NB4 (cell line): ENCODE data around the gene PPME1.

Source experiments
- MYC ChIP-seq: IDR thresholded peaks from 2 replicates; pipeline ENCODE4 v1.6.1; 2011; ENCODE audit warnings: low read depth, low read length
- POLR2A ChIP-seq: IDR thresholded peaks from 2 replicates; pipeline ENCODE4 v1.6.1; 2011; ENCODE audit warnings: mild to moderate bottlenecking; ENCODE audit not compliant: insufficient read length; ENCODE audit errors: extremely low read depth
- TF ChIP-seq, protein P1 (sequence below): IDR thresholded peaks from one replicate; pipeline ENCODE4 v1.5.1; 2012; ENCODE audit warnings: low read depth, low read length
- TF ChIP-seq, protein P2 (sequence below): IDR thresholded peaks from 2 replicates; pipeline ENCODE4 v1.6.1; 2011; ENCODE audit warnings: low read depth, low read length

DNA sequence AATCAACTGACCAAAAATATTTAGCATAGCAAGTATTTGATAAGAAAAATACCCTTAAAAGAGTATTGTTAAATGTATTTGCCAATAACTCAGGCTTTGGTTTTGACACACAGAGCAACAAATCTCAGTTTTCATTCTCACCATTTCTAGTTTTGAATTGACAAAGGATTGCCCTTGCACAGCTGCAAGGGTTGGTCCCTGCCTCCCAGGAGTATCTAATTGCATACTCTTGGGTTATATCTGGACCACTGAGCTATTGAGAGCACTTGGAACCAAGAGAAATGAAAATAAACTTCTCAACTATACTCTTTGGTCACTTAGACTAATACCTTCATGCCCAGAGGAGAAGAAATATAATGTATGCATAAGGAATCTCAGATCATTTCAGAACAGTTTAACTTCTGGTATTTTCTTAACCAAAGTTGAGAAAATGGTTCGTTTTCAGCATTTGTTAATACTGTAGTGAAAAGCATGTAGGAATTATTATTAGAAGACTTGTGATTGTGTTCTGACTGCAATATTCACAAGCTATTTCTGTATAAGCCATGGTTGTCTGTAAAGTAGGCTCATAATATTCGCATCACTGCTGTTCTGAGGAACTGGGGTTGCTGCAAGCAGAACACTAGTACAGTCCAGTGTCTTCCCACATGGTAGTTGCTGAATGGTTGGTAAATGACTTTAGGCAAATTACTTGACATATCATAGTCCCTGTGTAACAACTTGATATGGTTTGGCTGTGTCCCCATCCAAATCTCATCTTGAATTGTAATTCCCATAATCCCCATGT is 8.2 kb upstream of the PPME1 start:
- TF ChIP-seq, protein P1, sequence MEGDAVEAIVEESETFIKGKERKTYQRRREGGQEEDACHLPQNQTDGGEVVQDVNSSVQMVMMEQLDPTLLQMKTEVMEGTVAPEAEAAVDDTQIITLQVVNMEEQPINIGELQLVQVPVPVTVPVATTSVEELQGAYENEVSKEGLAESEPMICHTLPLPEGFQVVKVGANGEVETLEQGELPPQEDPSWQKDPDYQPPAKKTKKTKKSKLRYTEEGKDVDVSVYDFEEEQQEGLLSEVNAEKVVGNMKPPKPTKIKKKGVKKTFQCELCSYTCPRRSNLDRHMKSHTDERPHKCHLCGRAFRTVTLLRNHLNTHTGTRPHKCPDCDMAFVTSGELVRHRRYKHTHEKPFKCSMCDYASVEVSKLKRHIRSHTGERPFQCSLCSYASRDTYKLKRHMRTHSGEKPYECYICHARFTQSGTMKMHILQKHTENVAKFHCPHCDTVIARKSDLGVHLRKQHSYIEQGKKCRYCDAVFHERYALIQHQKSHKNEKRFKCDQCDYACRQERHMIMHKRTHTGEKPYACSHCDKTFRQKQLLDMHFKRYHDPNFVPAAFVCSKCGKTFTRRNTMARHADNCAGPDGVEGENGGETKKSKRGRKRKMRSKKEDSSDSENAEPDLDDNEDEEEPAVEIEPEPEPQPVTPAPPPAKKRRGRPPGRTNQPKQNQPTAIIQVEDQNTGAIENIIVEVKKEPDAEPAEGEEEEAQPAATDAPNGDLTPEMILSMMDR: no peak
- TF ChIP-seq MYC (no peak), POLR2A (no peak)
- TF ChIP-seq, protein P2, sequence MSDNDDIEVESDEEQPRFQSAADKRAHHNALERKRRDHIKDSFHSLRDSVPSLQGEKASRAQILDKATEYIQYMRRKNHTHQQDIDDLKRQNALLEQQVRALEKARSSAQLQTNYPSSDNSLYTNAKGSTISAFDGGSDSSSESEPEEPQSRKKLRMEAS: no peak
